Liver (tissue), 3 donors: ENCODE results near the gene BCAT1.

Experiments
- ATF3 ChIP-seq: IDR thresholded peaks from 2 replicates; pipeline ENCODE4 v1.6.1; 2016; ENCODE audit warnings: antibody characterized with exemption
- CTCF ChIP-seq: fragments of 150-350 bp; IDR thresholded peaks from 2 replicates; pipeline ENCODE4 v1.5.1; 2017; ENCODE audit warnings: improper control_type of control experiment, low read depth, low read length; ENCODE audit not compliant: missing input control
- GABPA ChIP-seq, 2 donors: IDR thresholded peaks in 1 of 2; conservative IDR thresholded peaks in 1 of 2; 2 replicates each; pipeline ENCODE4 v1.6.1; 2016; ENCODE audit warnings: antibody characterized with exemption in 2 of 2, mild to moderate bottlenecking in 1 of 2, moderate library complexity in 1 of 2
- YY1 ChIP-seq: IDR thresholded peaks from 2 replicates; pipeline ENCODE4 v1.6.1; 2016; ENCODE audit warnings: antibody characterized with exemption, mild to moderate bottlenecking
- ZBTB33 ChIP-seq: IDR thresholded peaks from 2 replicates; pipeline ENCODE4 v1.6.1; 2016; ENCODE audit warnings: antibody characterized with exemption
- donor health status: healthy.
- donor health status: healthy.

GRCh38 chr12:24933694-24934407 is 15.1 kb downstream of the BCAT1 start:
- no peak for TF ChIP-seq ZBTB33
- TF ChIP-seq CTCF = no peak
- TF ChIP-seq YY1 = no peak
- no peak for TF ChIP-seq ATF3
- TF ChIP-seq GABPA (IDR thresholded peaks at IDR 0.05 in 1 of 2, conservative IDR thresholded peaks at IDR 0.05 in 1 of 2) = no peak
